UCSD-AML1 (cell line): Measurements from ENCODE around the gene CC2D2B.
"Not testable (repeated sequence)": the region's sequence is repeated elsewhere in the genome, so short reads cannot be mapped to it uniquely, and the experiment has no call there.

Source experiments
- DNase-seq: peaks from one replicate; lab custom pipeline; 2025; ENCODE audit not compliant: unreplicated experiment; lab: John Stamatoyannopoulos, UW

CC2D2B gene

GRCh38 chr10:96021332-96021731 lies 113.6 kb downstream of the CC2D2B start:
- no peak for DNase-seq

GRCh38 chr10:96022739-96023138 lies 115.0 kb downstream of the CC2D2B start:
- no peak for DNase-seq

GRCh38 chr10:96023168-96023567 lies 115.4 kb downstream of the CC2D2B start:
- DNase-seq = no peak

- DNase-seq = peak; percentile 51
These were observed 117.8 kb downstream of the CC2D2B start for GRCh38 chr10:96025566-96025965.

GRCh38 chr10:96034625-96035024 lies 126.8 kb downstream of the CC2D2B start:
- no peak for DNase-seq

- no peak for DNase-seq
These were observed 131.0 kb downstream of the CC2D2B start for GRCh38 chr10:96038476-96039387.

- no peak for DNase-seq
These were observed 133.4 kb downstream of the CC2D2B start for GRCh38 chr10:96041146-96041545.

GRCh38 chr10:96043033-96043892 lies 135.5 kb downstream of the CC2D2B start, which contains the start of gene CCNJ:
CCNJ (plus strand) TSS chr10:96043583; CDS start chr10:96044394, 811 bp downstream.
- peak; percentile 88 for DNase-seq

GRCh38 chr10:96043893-96044715 lies 136.3 kb downstream of the CC2D2B start:
- peak; percentile 72 for DNase-seq

- DNase-seq = no peak
These were observed 137.0 kb downstream of the CC2D2B start for GRCh38 chr10:96044736-96045135.

GRCh38 chr10:96046546-96046945 lies 138.8 kb downstream of the CC2D2B start:
- no peak for DNase-seq

GRCh38 chr10:96047004-96047649 lies 139.4 kb downstream of the CC2D2B start:
- no peak for DNase-seq

GRCh38 chr10:96047925-96048324 lies 140.2 kb downstream of the CC2D2B start:
- not testable (repeated sequence) for DNase-seq

GRCh38 chr10:96049340-96049739 lies 141.6 kb downstream of the CC2D2B start:
- DNase-seq = no peak

- DNase-seq = no peak
These were observed 146.2 kb downstream of the CC2D2B start for GRCh38 chr10:96053985-96054384.

- DNase-seq = no peak
These were observed 149.0 kb downstream of the CC2D2B start for GRCh38 chr10:96056787-96057186.

- DNase-seq = no peak
These were observed 153.5 kb downstream of the CC2D2B start for GRCh38 chr10:96061232-96061631.

- no peak for DNase-seq
These were observed 164.9 kb downstream of the CC2D2B start for GRCh38 chr10:96072674-96073073.

GRCh38 chr10:96073722-96074121 lies 165.9 kb downstream of the CC2D2B start:
- no peak for DNase-seq

- DNase-seq = no peak
These were observed 167.0 kb downstream of the CC2D2B start for GRCh38 chr10:96074776-96075175.
